H1 (cell line): ENCODE measurements around the gene SYT17. TPM values are rescaled to one million over a fixed set of nuclear protein-coding genes. Genes with fewer than 3 reads are reported as not detected.

Experiments
- CTCF ChIA-PET: fragments of 300-600 bp; sonication (Branson Sonifier 250); formaldehyde crosslinking; loops from one replicate; lab custom pipeline; 2021; ENCODE audit not compliant: partially characterized antibody; lab: Charles Lee
- POLR2A ChIA-PET: fragments of 300-600 bp; sonication (Branson Sonifier 250); formaldehyde crosslinking; loops from one replicate; lab custom pipeline; 2021; ENCODE audit warnings: inconsistent platforms; ENCODE audit not compliant: partially characterized antibody; lab: Charles Lee
- DNase-seq, 2 experiments: peaks; one replicate each; pipeline versions ENCODE4 v3.0.0 to v3.0.0-alpha.2; 2010 to 2022; ENCODE audit warnings: low spot score in 2 of 2, low read depth in 1 of 2, mixed read lengths in 1 of 2
- FAIRE-seq: peaks from 2 replicates; lab custom pipeline; 2011; peaks lifted over from hg19 to GRCh38; lab: Jason Lieb, UNC
- H2AFZ ChIP-seq: 2 replicates; pipeline ENCODE4 v1.8.1; 2012; ENCODE audit warnings: low read length, inconsistent platforms
- H2AK5ac ChIP-seq: 2 replicates; pipeline ENCODE4 v1.6.1; 2013; ENCODE audit warnings: low read depth, low read length
- H2BK120ac ChIP-seq: replicated peaks from 2 replicates; pipeline ENCODE3; 2013; ENCODE audit warnings: low read depth, low read length, inconsistent platforms
- H2BK12ac ChIP-seq: 2 replicates; pipeline ENCODE4 v1.6.1; 2013; ENCODE audit warnings: low read depth, low read length
- H2BK15ac ChIP-seq: 2 replicates; pipeline ENCODE4 v1.6.1; 2013; ENCODE audit warnings: low read length
- H2BK20ac ChIP-seq: 2 replicates; pipeline ENCODE4 v1.6.1; 2013; ENCODE audit warnings: low read length
- H2BK5ac ChIP-seq: 2 replicates; pipeline ENCODE4 v1.6.1; 2013; ENCODE audit warnings: low read depth, low read length
- H3K14ac ChIP-seq: 2 replicates; pipeline ENCODE4 v1.6.1; 2013; ENCODE audit warnings: inconsistent platforms; ENCODE audit not compliant: insufficient read length
- H3K18ac ChIP-seq: 2 replicates; pipeline ENCODE4 v1.6.1; 2013; ENCODE audit warnings: low read length; ENCODE audit errors: extremely low read depth
- H3K23ac ChIP-seq: 2 replicates; pipeline ENCODE4 v1.6.1; 2013; ENCODE audit warnings: inconsistent platforms; ENCODE audit not compliant: insufficient read length
- H3K23me2 ChIP-seq: 2 replicates; pipeline ENCODE4 v1.6.1; 2013; ENCODE audit warnings: low read depth, low read length
- H3K27ac ChIP-seq: 2 replicates; pipeline ENCODE4 v1.6.1; 2011; ENCODE audit warnings: low read depth, low read length, inconsistent platforms
- H3K27me3 ChIP-seq, 4 experiments: replicated peaks in 1 of 4; 1 replicate in 1 of 4; 2 replicates in 3 of 4; pipeline versions ENCODE4 v1.6.1 to v1.8.1; 2011 to 2013; ENCODE audit warnings: low read length in 3 of 4, mild to moderate bottlenecking in 3 of 4, inconsistent platforms in 2 of 4, mixed read lengths in 2 of 4, moderate library complexity in 1 of 4; ENCODE audit not compliant: control insufficient read depth in 3 of 4, insufficient read depth in 3 of 4; ENCODE audit errors: extremely low read depth in 1 of 4
- H3K36me3 ChIP-seq, 4 experiments: 2 replicates each; pipeline versions ENCODE4 v1.6.1 to v1.8.1; 2011 to 2013; ENCODE audit warnings: mild to moderate bottlenecking in 4 of 4, low read length in 3 of 4, moderate library complexity in 2 of 4, control low read depth in 1 of 4, inconsistent platforms in 1 of 4; ENCODE audit not compliant: insufficient read depth in 4 of 4, control insufficient read depth in 2 of 4
- H3K4ac ChIP-seq: replicated peaks from 2 replicates; pipeline ENCODE3; 2013; ENCODE audit warnings: low read length, low read depth, mixed read lengths, inconsistent platforms; ENCODE audit not compliant: insufficient read length
- H3K4me1 ChIP-seq, 4 experiments: replicated peaks in 1 of 4; 1 replicate in 1 of 4; 2 replicates in 3 of 4; pipeline versions ENCODE4 v1.6.1 to v1.8.1; 2011 to 2013; ENCODE audit warnings: low read length in 3 of 4, inconsistent platforms in 2 of 4, mixed read lengths in 1 of 4; ENCODE audit not compliant: insufficient read depth in 4 of 4, control insufficient read depth in 3 of 4
- H3K4me2 ChIP-seq, 2 experiments: 2 replicates each; pipeline versions ENCODE4 v1.6.1 to v1.8.1; 2011 to 2013; ENCODE audit warnings: low read depth in 2 of 2, low read length in 2 of 2, control low read depth in 1 of 2, inconsistent platforms in 1 of 2, mild to moderate bottlenecking in 1 of 2; ENCODE audit not compliant: insufficient read depth in 1 of 2
- H3K4me3 ChIP-seq, 4 experiments: fragments of 200-600, 300-600 bp in 1 of 4; sonication (generic), shearing (Covaris generic), sonication (Bioruptor Twin) in 1 of 4; 2 replicates each; pipeline versions ENCODE4 v1.5.1 to v1.8.1; 2011 to 2016; ENCODE audit warnings: low read length in 4 of 4, low read depth in 3 of 4, control low read depth in 2 of 4, inconsistent platforms in 2 of 4, mild to moderate bottlenecking in 2 of 4, mixed read lengths in 1 of 4, moderate library complexity in 1 of 4; ENCODE audit not compliant: insufficient read depth in 2 of 4; ENCODE audit errors: extremely low read depth in 1 of 4
- H3K56ac ChIP-seq: replicated peaks from 2 replicates; pipeline ENCODE3; 2013; ENCODE audit warnings: low read depth, mild to moderate bottlenecking, mixed read lengths, low read length, inconsistent platforms; ENCODE audit not compliant: insufficient read length
- H3K79me1 ChIP-seq: 2 replicates; pipeline ENCODE4 v1.6.1; 2013; ENCODE audit warnings: low read depth, low read length, control low read depth
- H3K79me2 ChIP-seq, 2 experiments: 2 replicates each; pipeline versions ENCODE4 v1.6.1 to v1.8.1; 2012 to 2013; ENCODE audit warnings: low read length in 2 of 2, mild to moderate bottlenecking in 2 of 2, inconsistent platforms in 1 of 2; ENCODE audit not compliant: insufficient read depth in 2 of 2, control insufficient read depth in 1 of 2
- H3K9ac ChIP-seq, 4 experiments: replicated peaks in 1 of 4; 1 replicate in 1 of 4; 2 replicates in 3 of 4; pipeline versions ENCODE4 v1.6.1 to v1.8.1; 2011 to 2013; ENCODE audit warnings: low read depth in 3 of 4, low read length in 3 of 4, control low read depth in 2 of 4, mild to moderate bottlenecking in 2 of 4, moderate library complexity in 2 of 4, inconsistent platforms in 1 of 4; ENCODE audit errors: extremely low read depth in 1 of 4
- H3K9me3 ChIP-seq, 2 experiments: 2 replicates each; pipeline versions ENCODE4 v1.6.1 to v1.8.1; 2012 to 2013; ENCODE audit warnings: mild to moderate bottlenecking in 2 of 2, moderate library complexity in 2 of 2, control low read depth in 1 of 2, inconsistent platforms in 1 of 2, low read depth in 1 of 2, low read length in 1 of 2, mixed read lengths in 1 of 2; ENCODE audit not compliant: insufficient read depth in 2 of 2
- H4K20me1 ChIP-seq, 2 experiments: replicated peaks in 1 of 2; 2 replicates each; pipeline versions ENCODE3 to v1.8.1; 2011 to 2013; ENCODE audit warnings: inconsistent platforms in 2 of 2, low read length in 2 of 2, mild to moderate bottlenecking in 1 of 2; ENCODE audit not compliant: insufficient read depth in 2 of 2, control insufficient read depth in 1 of 2
- H4K5ac ChIP-seq: 2 replicates; pipeline ENCODE4 v1.6.1; 2013; ENCODE audit warnings: low read length, low read depth, mixed read lengths, inconsistent platforms; ENCODE audit not compliant: insufficient read length
- H4K8ac ChIP-seq: 2 replicates; pipeline ENCODE4 v1.8.0; 2013; ENCODE audit warnings: mild to moderate bottlenecking, moderate library complexity, low read length, inconsistent platforms; ENCODE audit not compliant: insufficient read depth; ENCODE audit errors: extremely low read depth
- H4K91ac ChIP-seq: replicated peaks from 2 replicates; pipeline ENCODE3; 2013; ENCODE audit warnings: low read length, mixed read lengths, inconsistent platforms; ENCODE audit not compliant: insufficient read length
- TBP ChIP-seq: IDR thresholded peaks from 2 replicates; pipeline ENCODE4 v1.6.1; 2011; ENCODE audit warnings: low read depth, low read length, improper control_type of control experiment
- WGBS, 2 experiments: shearing (Covaris generic) in 1 of 2; methylation state at CpG; one replicate each; pipeline versions ENCODE4 v1.1.6 to v1.1.7; 2013 to 2015; ENCODE audit warnings: low lambda C conversion rate in 2 of 2, mixed read lengths in 2 of 2, inconsistent platforms in 1 of 2, low coverage in 1 of 2, missing lambda C conversion rate in 1 of 2; ENCODE audit not compliant: insufficient replicate concordance in 2 of 2, insufficient coverage in 1 of 2, insufficient read length in 1 of 2; ENCODE audit errors: extremely low coverage in 1 of 2, missing lambda C conversion rate in 1 of 2; 5-methylcytosine and 5-hydroxymethylcytosine counted together
- polyA plus RNA-seq, 7 experiments: library from polyadenylated mRNA; depleted of rRNA in 3 of 7; stranded (reverse) in 5 of 7; unstranded in 2 of 7; fragments of >200 nt in 5 of 7; fragments of 200-250 nt in 2 of 7; gene quantifications; 1 replicate in 5 of 7; 2 replicates in 1 of 7; 4 replicates in 1 of 7; pipeline versions ENCODE4 v1.2.1 to v1.2.3, GENCODE V29; 2011 to 2013; ENCODE audit warnings: missing spikeins in 2 of 7, mixed read lengths in 2 of 7
- total RNA-seq: library from RNA; stranded (reverse); fragmentation: NEBNext Ultra II Directional; extraction: Animal tissue kit (Norgen Biotek cat#: 25700); gene quantifications from 2 replicates; pipeline ENCODE4 v1.2.1, GENCODE V29; 2021

SYT17 gene
- total and polyA plus RNA-seq, 2 of the 8 experiments (the other 6 are each of a cell fraction or from before 2014, with no cell fraction given), result 5.8 to 18.1 TPM

- Histone ChIP-seq H2BK15ac (no peak overlapping the region), H2BK120ac (no peak overlapping the region), H3K79me2 (no peaks in the 10 kb centered on the region), H3K79me1 (no peaks in the 10 kb centered on the region), H4K91ac (no peak overlapping the region), H3K23ac (no peak overlapping the region), H2BK5ac (no peak overlapping the region), H3K36me3 (no peaks in the 10 kb centered on the region), H4K5ac (no peak overlapping the region), H3K4ac (no peak overlapping the region), H3K23me2 (no peaks in the 10 kb centered on the region), H2AK5ac (no peak overlapping the region), H2AFZ (no peak overlapping the region), H3K56ac (no peak overlapping the region), H3K27me3 (no peaks in the 10 kb centered on the region), H3K14ac (no peak overlapping the region), H3K4me1 (peaks cover 0 to 11% (median 4%) of the 10 kb centered on the region in 4 experiments; a peak in 5 of 7 replicates), H2BK12ac (no peak overlapping the region), H3K18ac (no peak overlapping the region), H3K4me2 (no peak overlapping the region), H3K4me3 (no peak overlapping the region), H3K9me3 (peaks cover 3 to 6% of the 10 kb centered on the region in 2 experiments; a peak in 3 of 4 replicates), H3K9ac (no peak overlapping the region), H4K8ac (no peak overlapping the region), H3K27ac (no peak overlapping the region), H4K20me1 (no peaks in the 10 kb centered on the region), H2BK20ac (no peak overlapping the region)
- ChIA-PET POLR2A (no interaction called here), CTCF (interaction anchor here (1.3 to 2.3 kb wide), 3 partner anchors 9 to 13 kb away, joined by 4 to 10 read pairs (median 5); no protein-coding TSS in a partner anchor)
- no peak for FAIRE-seq
- 73% methylated on average over 7 of the region's 7 CpGs; no CpG with 5 or more reads in 1 of the 2 experiments for WGBS, 2 experiments
- no peak for DNase-seq
- TF ChIP-seq TBP, result no peak
Observed at GRCh38 chr16:19128454-19129200, 39.4 kb upstream of the SYT17 start.
